A549 (cell line): ENCODE results near the gene PAK4. TPM values are rescaled to one million over a fixed set of nuclear protein-coding genes. Genes with fewer than 3 reads are reported as not detected.

Experiments
- ATAC-seq, 2 experiments: fragments of 200-7000 bp in 1 of 2; fragments of >200 bp in 1 of 2; cut with Nextera tagmentation in 1 of 2; cut with Tn5 transposase in 1 of 2; 3 replicates each; pipeline versions ENCODE4 v1.8.0 to v1.9.1; 2018 to 2020; ENCODE audit warnings: mild to moderate bottlenecking in 1 of 2, moderate library complexity in 1 of 2
- CTCF ChIA-PET: fragments of 300-600 bp; sonication (Branson Sonifier 250); formaldehyde crosslinking; extraction: SDS; loops from one replicate; lab custom pipeline; 2021; ENCODE audit warnings: antibody characterized with exemption, inconsistent platforms; lab: Yijun Ruan, JAX
- POLR2A ChIA-PET: fragments of 350-600 bp; formaldehyde crosslinking; extraction: SDS; loops from one replicate; lab custom pipeline; 2021; ENCODE audit warnings: antibody characterized with exemption, inconsistent platforms; lab: Yijun Ruan, JAX
- DNase-seq, 2 experiments: peaks; one replicate each; pipeline versions ENCODE4 v3.0.0 to v3.0.0-alpha.2; 2011 to 2016; ENCODE audit warnings: low read depth in 1 of 2, low spot score in 1 of 2
- FAIRE-seq: peaks from 2 replicates; lab custom pipeline; 2011; peaks lifted over from hg19 to GRCh38; lab: Jason Lieb, UNC
- H3K27ac ChIP-seq, 2 experiments: fragments of >200 bp; sonication (Bioruptor Twin); formaldehyde crosslinking; 3 replicates each; pipeline ENCODE4 v1.5.1; 2016 to 2017
- H3K4me1 ChIP-seq: fragments of >200 bp; sonication (Bioruptor Twin); formaldehyde crosslinking; 3 replicates; pipeline ENCODE4 v1.6.1; 2016
- H3K4me2 ChIP-seq: fragments of >200 bp; sonication (Bioruptor Twin); formaldehyde crosslinking; 3 replicates; pipeline ENCODE4 v1.6.1; 2016
- H3K4me3 ChIP-seq: fragments of >200 bp; sonication (Bioruptor Twin); formaldehyde crosslinking; 3 replicates; pipeline ENCODE4 v1.5.1; 2016
- H3K9me3 ChIP-seq: fragments of >200 bp; sonication (Bioruptor Twin); formaldehyde crosslinking; 3 replicates; pipeline ENCODE4 v1.6.1; 2016
- ATOH8 ChIP-seq: fragments of 250-450 bp; sonication (Bioruptor Pico); IDR thresholded peaks from 2 replicates; pipeline ENCODE4 v1.5.0; 2020; ENCODE audit warnings: low read depth, mild to moderate bottlenecking, moderate library complexity
- BHLHE40 ChIP-seq: IDR thresholded peaks from 2 replicates; pipeline ENCODE4 v1.6.1; 2012; ENCODE audit warnings: low read depth, low read length, inconsistent platforms
- CBX2 ChIP-seq: fragments of 200-600 bp; sonication (generic); IDR thresholded peaks from 2 replicates; pipeline ENCODE4 v1.6.1; 2016; ENCODE audit warnings: low read depth, mild to moderate bottlenecking, borderline replicate concordance
- CBX8 ChIP-seq: fragments of 200-600 bp; sonication (generic); IDR thresholded peaks from 2 replicates; pipeline ENCODE4 v1.6.1; 2016
- CEBPB ChIP-seq, 2 experiments: fragments of >200 bp in 1 of 2; sonication (Bioruptor Twin) in 1 of 2; formaldehyde crosslinking in 1 of 2; IDR thresholded peaks; 2 replicates each; pipeline ENCODE4 v1.6.1; 2012 to 2016
- EHF ChIP-seq: fragments of 250-450 bp; sonication (Bioruptor Pico); IDR thresholded peaks from 2 replicates; pipeline ENCODE4 v1.5.0; 2020; ENCODE audit warnings: mild to moderate bottlenecking
- EP300 ChIP-seq, 2 experiments: fragments of >200 bp; sonication (Bioruptor Twin); formaldehyde crosslinking; IDR thresholded peaks; 2 replicates in 1 of 2; 3 replicates in 1 of 2; pipeline ENCODE4 v1.6.1; 2016 to 2017
- FOSL2 ChIP-seq, 2 experiments: fragments of 450-650 bp in 1 of 2; fragments of >200 bp in 1 of 2; sonication (Bioruptor Twin) in 1 of 2; formaldehyde crosslinking; IDR thresholded peaks; 2 replicates each; pipeline versions ENCODE4 v1.5.0 to v1.6.1; 2016 to 2020; ENCODE audit warnings: mild to moderate bottlenecking in 1 of 2, moderate library complexity in 1 of 2
- GATA3 ChIP-seq: IDR thresholded peaks from 2 replicates; pipeline ENCODE4 v1.6.1; 2012; ENCODE audit warnings: borderline replicate concordance
- HES2 ChIP-seq: fragments of >200 bp; sonication (Bioruptor Twin); formaldehyde crosslinking; IDR thresholded peaks from 2 replicates; pipeline ENCODE4 v1.6.1; 2016
- HMGXB4 ChIP-seq: fragments of 250-450 bp; sonication (Bioruptor Pico); IDR thresholded peaks from 2 replicates; pipeline ENCODE4 v1.5.0; 2021; ENCODE audit warnings: mild to moderate bottlenecking, moderate library complexity, borderline replicate concordance
- HOXA7 ChIP-seq: fragments of 250-450 bp; sonication (Bioruptor Pico); IDR thresholded peaks from 2 replicates; pipeline ENCODE4 v1.5.0; 2020; ENCODE audit warnings: mild to moderate bottlenecking, moderate library complexity
- HOXB13 ChIP-seq: fragments of 250-450 bp; sonication (Bioruptor Pico); IDR thresholded peaks from 2 replicates; pipeline ENCODE4 v1.5.0; 2020; ENCODE audit warnings: low read depth, mild to moderate bottlenecking, moderate library complexity
- HOXB5 ChIP-seq: fragments of 250-450 bp; sonication (Bioruptor Pico); IDR thresholded peaks from 2 replicates; pipeline ENCODE4 v1.5.0; 2020; ENCODE audit warnings: mild to moderate bottlenecking, moderate library complexity
- JUN ChIP-seq, 2 experiments: fragments of >200 bp; sonication (Bioruptor Twin); formaldehyde crosslinking; IDR thresholded peaks; 2 replicates in 1 of 2; 3 replicates in 1 of 2; pipeline ENCODE4 v1.6.1; 2016 to 2017
- MYC ChIP-seq: IDR thresholded peaks from 2 replicates; pipeline ENCODE4 v1.6.1; 2012; ENCODE audit warnings: mild to moderate bottlenecking, inconsistent platforms, low read length, improper control_type of control experiment, borderline replicate concordance
- NPAS2 ChIP-seq: fragments of 250-450 bp; sonication (Bioruptor Pico); IDR thresholded peaks from 2 replicates; pipeline ENCODE4 v1.8.0; 2022; ENCODE audit warnings: mild to moderate bottlenecking, moderate library complexity, borderline replicate concordance
- NR3C1 ChIP-seq: fragments of >200 bp; sonication (Bioruptor Twin); formaldehyde crosslinking; IDR thresholded peaks from 3 replicates; pipeline ENCODE4 v1.6.1; 2017
- POLR2A ChIP-seq: IDR thresholded peaks from 2 replicates; pipeline ENCODE4 v1.6.1; 2012; ENCODE audit warnings: mild to moderate bottlenecking, low read length
- RAD21 ChIP-seq, 2 experiments: fragments of >200 bp in 1 of 2; sonication (Bioruptor Twin) in 1 of 2; formaldehyde crosslinking in 1 of 2; IDR thresholded peaks in 1 of 2; conservative IDR thresholded peaks in 1 of 2; 2 replicates in 1 of 2; 3 replicates in 1 of 2; pipeline ENCODE4 v1.6.1; 2012 to 2018; ENCODE audit warnings: inconsistent platforms in 1 of 2
- RARB ChIP-seq: fragments of 250-450 bp; sonication (Bioruptor Pico); IDR thresholded peaks from 2 replicates; pipeline ENCODE4 v1.8.0; 2021; ENCODE audit warnings: mild to moderate bottlenecking, moderate library complexity
- RCOR1 ChIP-seq: fragments of 150-350 bp; IDR thresholded peaks from 2 replicates; pipeline ENCODE4 v1.6.1; 2014; ENCODE audit warnings: antibody characterized with exemption, low read length, low read depth
- RFX5 ChIP-seq: fragments of 450-650 bp; IDR thresholded peaks from 2 replicates; pipeline ENCODE4 v1.7.1; 2014; ENCODE audit warnings: antibody characterized with exemption, mild to moderate bottlenecking, moderate library complexity
- TP53 ChIP-seq: fragments of 250-450 bp; sonication (Bioruptor Pico); IDR thresholded peaks from 2 replicates; pipeline ENCODE4 v1.5.0; 2021; ENCODE audit warnings: mild to moderate bottlenecking, moderate library complexity
- ZFP36 ChIP-seq: fragments of 450-650 bp; IDR thresholded peaks from 2 replicates; pipeline ENCODE4 v1.6.1; 2014; ENCODE audit warnings: borderline replicate concordance; ENCODE audit not compliant: partially characterized antibody
- ZNF302 ChIP-seq: fragments of 250-450 bp; sonication (Bioruptor Pico); IDR thresholded peaks from 2 replicates; pipeline ENCODE4 v1.9.0; 2021; ENCODE audit warnings: inconsistent platforms, mild to moderate bottlenecking, moderate library complexity
- ZSCAN20 ChIP-seq: fragments of 250-450 bp; sonication (Bioruptor Pico); IDR thresholded peaks from 2 replicates; pipeline ENCODE4 v1.8.0; 2022; ENCODE audit warnings: mild to moderate bottlenecking, moderate library complexity
- WGBS: methylation state at CpG from one replicate; pipeline ENCODE4 v1.1.6; 2017; ENCODE audit errors: missing lambda C conversion rate; 5-methylcytosine and 5-hydroxymethylcytosine counted together
- polyA plus RNA-seq, 4 experiments: library from polyadenylated mRNA; depleted of rRNA in 3 of 4; stranded (reverse); fragments of >200 nt; fragmentation: RNase III in 1 of 4; extraction: RNeasy Plus Mini Kit Qiagen cat#74134 plus additional on column Dnase treatment in 1 of 4; gene quantifications; 2 replicates in 3 of 4; 3 replicates in 1 of 4; pipeline ENCODE4 v1.2.3, GENCODE V29; 2011 to 2017

PAK4 gene
- polyA plus RNA-seq, 2 of the 4 experiments (the other 2 are of a cell fraction) = 42.9 to 84.2 TPM

GRCh38 chr19:39203372-39204341 is 78.1 kb downstream of the PAK4 start, which contains the start of gene SYCN:
TSS of gene SYCN (minus strand) at chr19:39204263. CDS start at chr19:39204254, 9 bp downstream.
- no peak for FAIRE-seq
- WGBS = 91% methylated on average over 57 of the region's 57 CpGs

GRCh38 chr19:39205449-39205764 is 79.8 kb downstream of the PAK4 start:
- TF ChIP-seq HOXB5 (CRISPR knock-in tag) (no peak), HOXA7 (CRISPR knock-in tag) (no peak), CBX2 (no peak), BHLHE40 (no peak), TP53 (CRISPR knock-in tag) (no peak), CBX8 (no peak), NPAS2 (CRISPR knock-in tag) (no peak), CEBPB (IDR thresholded peaks at IDR 0.05) (no peak), ZSCAN20 (CRISPR knock-in tag) (no peak)
- TF ChIP-seq, all 56 proteins: peak for 0
- CTCF ChIA-PET = interaction anchor here (0.9 to 7.0 kb wide), 9 partner anchors 9 to 244 kb away, joined by 3 to 44 read pairs (median 7); partner anchors contain the start of gene NCCRP1
- ATAC-seq (no peak), FAIRE-seq (no peak), DNase-seq (no peak)
- 89% methylated on average over 3 of the region's 3 CpGs for WGBS
- Histone ChIP-seq H3K4me3 (no peak overlapping the region), H3K4me1 (peaks cover 6% of the 10 kb centered on the region; the same call in 1 of the 3 replicates), H3K9me3 (no peaks in the 10 kb centered on the region), H3K4me2 (no peak overlapping the region), H3K27ac (no peak overlapping the region)
- POLR2A ChIA-PET = no interaction called here

More at GRCh38 chr19:39203372-39204341, 78.1 kb downstream of the PAK4 start, which contains the start of gene SYCN:
- no peak for DNase-seq
- H3K9me3 ChIP-seq = no peaks in the 10 kb centered on the region
- TF ChIP-seq HOXB13 (CRISPR knock-in tag) (no peak), CBX8 (no peak), EP300 (IDR thresholded peaks at IDR 0.05) (no peak), RARB (CRISPR knock-in tag) (no peak), FOSL2 (IDR thresholded peaks at IDR 0.05) (no peak), FOSL2 (CRISPR knock-in tag; IDR thresholded peaks at IDR 0.05) (no peak), MYC (no peak), GATA3 (no peak), JUN (IDR thresholded peaks at IDR 0.05) (no peak), HOXB5 (CRISPR knock-in tag) (no peak), CBX2 (no peak)
- TF ChIP-seq, all 56 proteins: peak for 0
- ATAC-seq = no peak
- CTCF ChIA-PET = interaction anchor here (0.6 to 7.0 kb wide), 17 partner anchors 10 to 801 kb away, joined by 3 to 44 read pairs (median 3); partner anchors contain the start of gene FAM98C
- Histone ChIP-seq H3K4me1 (peaks cover 6% of the 10 kb centered on the region; the same call in 1 of the 3 replicates), H3K4me3 (no peak within 1 kb of the TSS), H3K4me2 (no peak within 1 kb of the TSS), H3K27ac (peak within 1 kb of the TSS in 1 of 2 experiments; percentile 4; a peak in 1 of 6 replicates)
- POLR2A ChIA-PET = interaction anchor here (0.9 kb wide), 1 partner anchor 138 kb away, joined by 3 read pairs; the partner anchor contains the start of gene SAMD4B

GRCh38 chr19:39206122-39206521 is 80.5 kb downstream of the PAK4 start:
- POLR2A ChIA-PET = no interaction called here
- no peak for DNase-seq
- CTCF ChIA-PET = interaction anchor here (0.9 to 7.0 kb wide), 9 partner anchors 8 to 154 kb away, joined by 3 to 44 read pairs (median 3); partner anchors contain the start of gene NCCRP1

More at GRCh38 chr19:39206122-39206521, 80.5 kb downstream of the PAK4 start:
- no peak overlapping the region for H3K27ac ChIP-seq
- ATAC-seq (no peak), FAIRE-seq (peak; percentile 13)
- H3K9me3 ChIP-seq = no peaks in the 10 kb centered on the region
- H3K4me1 ChIP-seq = peaks cover 6% of the 10 kb centered on the region; the same call in 1 of the 3 replicates
- no peak overlapping the region for H3K4me3 ChIP-seq
- WGBS = 80% methylated on average over 6 of the region's 6 CpGs
- no peak for TF ChIP-seq ZFP36
- TF ChIP-seq FOSL2 (IDR thresholded peaks at IDR 0.05) = no peak
- no peak for TF ChIP-seq FOSL2 (CRISPR knock-in tag; IDR thresholded peaks at IDR 0.05)
- no peak for TF ChIP-seq RAD21 (conservative IDR thresholded peaks at IDR 0.05 in 1 of 2, IDR thresholded peaks at IDR 0.05 in 1 of 2)
- TF ChIP-seq ATOH8 = no peak
- TF ChIP-seq EHF (CRISPR knock-in tag) = no peak
- TF ChIP-seq HES2 = no peak
- TF ChIP-seq HMGXB4 (CRISPR knock-in tag) = no peak
- TF ChIP-seq NR3C1 = no peak
- no peak for TF ChIP-seq CBX8
- no peak for TF ChIP-seq RCOR1
- no peak for TF ChIP-seq ZNF302 (CRISPR knock-in tag)
- no peak for TF ChIP-seq RFX5
- TF ChIP-seq POLR2A = no peak
- H3K4me2 ChIP-seq = no peak overlapping the region
